Measurements from ENCODE around the gene GAB1.

GRCh38 chr4:143511906-143512305 lies 175.2 kb downstream of the GAB1 start:
- TF ChIP-seq HDAC2 (IDR thresholded peaks at IDR 0.05; ENCODE audit: borderline replicate concordance in 1 of 2, low read depth in 2 of 2, low read length in 2 of 2) (no peak), JUN (IDR thresholded peaks at IDR 0.05; ENCODE audit: low read depth, low read length) (no peak)
